NCI-H2029 (cell line): ENCODE measurements around the gene NEDD4L.
"Not testable (repeated sequence)": the region's sequence is repeated elsewhere in the genome, so short reads cannot be mapped to it uniquely, and the experiment has no call there.

ENCODE experiments used
- DNase-seq: peaks from one replicate; lab custom pipeline; 2025; lab: John Stamatoyannopoulos, UW

The NEDD4L gene

GRCh38 chr18:58378411-58379379, 334.7 kb downstream of the NEDD4L start:
- DNase-seq = no peak

DNA sequence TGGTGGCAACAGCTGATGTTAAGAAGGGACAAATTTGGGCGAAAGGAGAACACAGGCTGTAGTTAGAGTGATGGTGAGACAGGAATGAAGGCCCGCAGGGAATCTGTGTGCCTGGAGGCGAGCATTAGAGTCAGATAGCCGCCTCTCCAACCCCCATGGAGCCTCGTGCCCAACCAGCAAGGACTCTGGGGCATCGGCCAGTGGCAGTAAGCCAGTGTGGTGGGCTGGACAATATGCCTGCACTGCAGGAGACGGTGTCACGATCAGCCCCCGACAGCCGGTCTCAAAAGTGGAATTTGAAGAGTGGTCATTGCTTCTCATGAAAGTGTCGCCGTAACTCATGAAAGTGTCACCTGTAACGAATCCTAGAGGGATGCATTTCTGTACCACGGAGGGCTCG, 335.4 kb downstream of the NEDD4L start:
- DNase-seq = no peak

DNA sequence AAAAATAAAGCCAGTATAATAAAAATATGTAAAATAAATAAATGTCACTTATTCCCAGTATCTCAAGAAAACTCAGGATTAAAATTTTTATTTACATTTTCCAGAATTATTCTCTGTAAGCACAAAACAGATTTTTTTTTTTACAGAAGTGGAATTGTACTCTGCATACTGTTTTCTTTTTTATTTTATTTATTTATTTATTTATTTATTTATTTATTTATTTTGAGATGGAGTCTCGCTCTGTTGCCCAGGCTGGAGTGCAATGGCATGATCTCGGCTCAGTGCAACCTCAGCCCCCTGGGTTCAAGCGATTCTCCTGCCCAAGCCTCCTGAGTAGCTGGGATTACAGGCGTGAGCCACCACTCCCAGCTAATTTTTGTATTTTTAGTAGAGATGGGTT, 336.1 kb downstream of the NEDD4L start:
- not testable (repeated sequence) for DNase-seq

DNA sequence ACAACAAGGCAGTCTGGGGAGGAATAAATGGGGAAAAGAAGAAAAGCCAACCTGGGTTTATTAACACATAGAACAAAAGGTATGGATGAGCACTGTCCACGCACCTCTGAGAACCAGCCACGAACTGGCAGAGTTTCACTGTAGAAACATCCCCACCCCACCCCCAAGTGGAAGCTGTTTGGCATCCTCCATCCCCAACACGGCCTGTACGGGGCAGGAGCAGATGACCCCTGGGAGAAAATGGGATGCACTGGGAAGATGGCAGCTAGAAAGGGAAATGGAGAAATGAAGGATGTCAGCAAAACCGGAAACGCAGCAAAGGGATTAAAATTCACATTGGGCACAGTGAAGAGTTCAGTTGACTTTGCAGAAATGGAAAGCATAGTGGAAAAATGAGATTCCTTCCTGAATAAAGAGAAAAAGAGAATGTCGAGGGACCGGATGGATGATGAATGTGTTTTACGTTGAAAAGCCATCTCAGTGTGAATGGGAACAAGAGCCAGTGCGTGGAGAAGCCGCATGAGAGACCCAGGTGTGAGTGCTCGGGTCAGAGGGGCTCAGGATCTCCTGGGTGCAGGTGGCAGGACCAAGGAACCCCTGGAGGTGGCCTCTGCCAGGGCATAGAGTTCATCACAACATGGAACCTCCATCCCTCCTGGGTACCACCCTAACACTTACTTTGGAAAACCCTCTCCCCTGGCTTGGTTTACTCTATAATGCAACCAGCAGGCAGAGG, 337.8 kb downstream of the NEDD4L start:
- no peak for DNase-seq

DNA sequence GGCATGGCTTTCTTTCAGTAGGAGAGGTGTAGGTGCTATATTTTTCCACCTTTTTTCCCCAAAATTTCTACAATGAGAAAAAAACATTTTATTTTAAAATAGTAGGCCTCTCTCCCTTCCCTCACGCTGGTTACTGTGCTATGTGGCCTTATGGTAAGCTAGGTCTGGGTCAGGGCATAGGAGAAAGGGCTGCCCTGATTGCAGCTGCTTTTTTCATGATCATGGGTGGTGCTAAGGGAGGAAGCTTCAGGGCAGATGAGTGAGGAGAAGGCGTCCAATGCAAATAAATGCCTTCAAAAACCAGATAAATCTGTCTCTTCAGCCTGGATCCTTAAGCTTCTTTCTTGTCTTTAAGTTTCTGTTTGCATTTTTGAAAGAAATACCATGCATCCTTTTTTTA, 338.4 kb downstream of the NEDD4L start:
- DNase-seq = no peak

DNA sequence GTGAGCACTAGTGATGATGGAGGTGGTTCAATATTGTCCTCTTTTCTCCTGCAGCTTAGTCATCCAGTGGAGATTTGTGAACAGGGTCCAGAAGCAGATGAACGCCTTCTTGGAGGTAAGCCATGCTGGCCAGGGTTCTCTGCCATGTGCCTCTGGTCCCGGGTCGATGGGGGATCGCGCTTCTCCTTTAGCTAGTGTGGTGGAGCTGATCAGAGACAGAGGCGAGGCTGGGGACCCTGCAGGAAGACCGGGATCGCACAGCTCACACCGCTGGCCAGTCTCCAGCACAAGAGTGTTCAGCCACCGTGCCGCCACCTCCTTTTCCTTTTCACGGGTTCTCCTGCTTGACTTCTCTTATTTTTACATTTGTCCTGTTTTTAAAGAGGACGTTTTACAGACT, 341.4 kb downstream of the NEDD4L start:
- DNase-seq = no peak

- DNase-seq = no peak
Observed at GRCh38 chr18:58386780-58387179, 342.8 kb downstream of the NEDD4L start.

- DNase-seq = no peak
Observed at GRCh38 chr18:58387716-58388115, 343.7 kb downstream of the NEDD4L start.

DNA sequence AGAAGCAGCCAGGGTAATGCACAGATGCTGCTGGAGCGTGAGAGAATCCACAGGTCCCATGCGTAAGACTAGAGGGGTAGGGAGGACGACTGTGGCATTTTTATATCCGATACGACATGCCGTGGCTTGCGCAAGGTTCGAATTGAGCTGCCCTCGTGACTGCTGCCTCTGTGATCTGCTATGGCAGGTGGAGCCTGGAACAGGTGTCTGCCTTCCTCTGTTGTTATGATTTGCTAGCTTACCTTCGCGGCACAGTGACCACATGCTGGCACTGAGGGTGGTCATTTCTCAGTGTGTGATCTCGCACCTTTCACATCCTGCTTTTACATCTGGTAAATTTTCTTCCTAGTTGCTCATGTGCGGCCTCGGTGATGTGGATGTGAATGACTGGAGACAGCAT, 344.7 kb downstream of the NEDD4L start:
- DNase-seq = no peak

- no peak for DNase-seq
Observed at GRCh38 chr18:58389745-58390144, 345.7 kb downstream of the NEDD4L start.

GRCh38 chr18:58390399-58390798, 346.4 kb downstream of the NEDD4L start:
- no peak for DNase-seq

DNA sequence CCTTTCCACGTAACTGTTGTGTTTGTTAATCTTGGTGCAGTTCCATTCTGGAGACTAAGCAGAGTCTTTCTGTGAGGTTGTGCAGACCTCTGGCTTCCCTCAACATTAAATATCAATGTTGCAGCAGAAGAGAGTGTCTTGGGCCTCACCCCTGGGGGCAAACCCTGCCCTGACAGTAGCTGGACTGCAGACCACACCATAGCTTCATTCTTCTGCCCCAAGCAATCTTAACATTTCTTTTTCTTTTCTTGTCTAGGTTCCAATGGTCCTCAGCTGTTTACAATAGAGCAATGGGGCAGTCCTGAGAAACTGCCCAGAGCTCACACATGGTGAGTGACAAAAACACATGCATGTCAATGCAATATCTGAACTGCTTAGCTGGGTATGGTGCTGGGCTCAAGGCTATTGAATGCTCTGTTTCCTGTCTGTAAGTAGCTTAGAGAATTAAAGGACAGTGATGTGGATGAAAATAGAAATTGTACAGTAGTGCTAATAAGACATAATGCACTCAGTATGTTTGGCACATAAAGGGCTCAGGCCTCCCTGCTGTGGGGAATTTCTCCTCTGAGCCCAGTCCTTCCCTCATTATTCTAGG, 347.3 kb downstream of the NEDD4L start:
- no peak for DNase-seq

DNA sequence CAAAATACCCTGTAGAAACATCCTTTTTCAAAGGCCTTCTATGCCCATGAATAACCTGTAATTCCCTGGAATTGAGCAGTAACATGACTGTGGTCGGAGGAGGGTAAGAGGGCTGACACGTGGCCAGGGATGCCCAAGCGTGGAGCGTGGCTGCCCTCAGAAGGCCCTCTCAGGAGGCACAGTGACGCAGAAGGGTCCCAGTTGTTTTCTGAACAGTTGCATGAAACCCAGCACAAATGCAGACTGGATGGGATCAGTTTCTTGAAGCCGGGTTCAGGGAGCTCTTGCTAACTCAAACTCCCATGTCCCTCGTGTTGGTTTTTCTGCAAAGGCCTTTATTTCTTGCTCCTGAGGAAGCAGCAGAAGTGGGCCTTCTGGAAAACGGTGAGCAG, 347.9 kb downstream of the NEDD4L start:
- no peak for DNase-seq

GRCh38 chr18:58392324-58393000, 348.4 kb downstream of the NEDD4L start:
- no peak for DNase-seq

GRCh38 chr18:58393295-58393694, 349.3 kb downstream of the NEDD4L start:
- no peak for DNase-seq

GRCh38 chr18:58394046-58394445, 350.0 kb downstream of the NEDD4L start:
- no peak for DNase-seq

- DNase-seq = no peak
Observed at GRCh38 chr18:58394602-58395425, 350.8 kb downstream of the NEDD4L start.

- DNase-seq = no peak
Observed at GRCh38 chr18:58396144-58396543, 352.1 kb downstream of the NEDD4L start.

GRCh38 chr18:58396966-58397365, 352.9 kb downstream of the NEDD4L start:
- no peak for DNase-seq

GRCh38 chr18:58397385-58398132, 353.5 kb downstream of the NEDD4L start:
- no peak for DNase-seq
